Activated CD8-positive, alpha-beta memory T cell treated with anti-CD3 and anti-CD28 coated beads, Interleukin-2, amount 50 U/mL, for 1 hour (primary cell): ENCODE measurements around the gene A3GALT2.

Source experiments
- DNase-seq: peaks from one replicate; pipeline ENCODE4 v3.0.0-alpha.2; 2020; ENCODE audit errors: extremely low read depth

The A3GALT2 gene

DNA sequence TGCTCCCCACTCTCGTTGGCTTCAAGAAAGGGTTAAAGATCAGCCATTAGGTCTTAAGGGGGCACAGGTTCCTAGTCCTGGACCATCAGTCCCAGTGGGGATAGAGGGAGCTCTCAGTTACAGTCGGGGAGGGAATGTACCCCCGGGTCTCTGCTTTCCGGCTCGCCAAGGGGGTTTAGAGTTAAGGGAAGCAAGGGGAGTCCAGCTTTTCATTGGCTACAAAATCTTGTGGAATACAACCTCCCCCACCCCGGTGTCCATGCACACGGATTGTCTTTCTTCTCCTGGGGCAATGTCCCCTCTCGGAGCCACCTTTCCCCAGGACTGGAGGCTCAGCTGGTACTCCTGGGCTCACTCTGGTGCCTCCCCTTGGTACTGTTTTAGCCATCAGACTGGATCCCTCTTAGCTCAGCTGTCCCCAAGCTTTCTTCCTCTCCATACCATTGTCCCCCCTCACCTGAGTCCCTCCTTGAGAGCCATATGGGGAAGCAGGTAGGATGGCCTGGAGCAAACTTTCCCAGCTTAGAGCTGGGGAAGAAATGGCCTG, at the start of gene A3GALT2:
TSS of gene A3GALT2 (minus strand) at position 480 of the 547 bp plus-strand sequence. CDS start at position 480, 0 bp downstream.
- no peak for DNase-seq

- no peak for DNase-seq
These were observed 49.4 kb upstream of the A3GALT2 start for GRCh38 chr1:33370301-33370700.

DNA sequence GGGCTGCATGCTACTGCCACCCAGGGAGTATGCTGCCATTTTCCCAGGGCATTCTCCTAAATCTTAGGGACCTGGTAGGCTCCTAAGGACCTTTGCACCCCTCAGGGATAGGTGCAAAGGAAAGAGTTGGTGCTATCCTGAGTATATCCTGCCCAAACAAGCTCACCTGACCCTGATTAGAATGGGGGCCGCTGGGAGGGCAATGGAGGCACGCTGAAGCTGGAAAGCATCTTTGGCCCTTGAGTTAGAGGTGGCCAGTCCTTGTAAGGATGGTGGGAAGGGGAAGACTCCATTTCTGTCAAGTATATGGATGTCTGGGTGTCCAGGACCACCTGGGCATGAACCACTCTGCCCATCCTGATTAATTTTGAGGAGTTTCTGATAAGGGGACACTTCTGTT, 48.9 kb upstream of the A3GALT2 start:
- no peak for DNase-seq

DNA sequence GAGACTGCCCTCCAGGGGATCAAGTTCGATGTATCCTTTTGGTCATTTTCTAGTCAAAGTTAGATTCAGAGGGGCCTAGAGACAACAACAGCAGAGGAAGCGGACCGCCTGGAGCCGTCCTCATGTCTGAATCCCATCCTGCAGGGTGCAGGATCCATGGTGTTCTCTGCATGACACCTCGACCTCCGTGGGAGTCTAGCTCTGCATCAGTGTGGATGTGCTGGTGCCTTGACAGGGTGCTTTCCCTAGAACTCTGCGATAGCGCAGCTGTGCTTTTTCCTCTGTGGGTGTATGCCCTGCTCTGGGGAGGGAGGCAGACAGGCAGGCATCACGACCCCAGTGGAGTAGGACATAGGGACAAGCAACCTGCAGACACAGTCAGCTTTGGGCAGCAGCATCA, 48.2 kb upstream of the A3GALT2 start:
- DNase-seq = no peak

DNA sequence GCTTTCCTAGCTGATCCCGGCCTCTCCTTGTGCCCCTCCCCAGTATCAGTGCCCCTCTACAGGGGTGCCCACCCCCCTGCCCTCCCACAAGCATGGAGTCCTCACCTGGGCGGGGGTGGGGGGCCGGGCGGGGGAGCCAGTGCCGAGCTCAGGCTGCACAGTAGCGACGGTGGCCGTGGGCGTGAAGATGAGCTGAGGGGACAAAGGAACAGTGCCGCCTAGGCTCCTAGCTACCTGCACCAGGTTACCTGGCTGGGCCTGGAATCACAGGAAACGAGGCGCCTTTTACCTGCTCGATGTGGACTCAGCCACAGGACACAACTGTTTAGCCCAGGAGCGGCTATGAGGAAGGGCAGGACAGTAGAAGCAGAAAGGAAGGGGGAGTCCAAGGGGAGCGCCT, 47.5 kb upstream of the A3GALT2 start:
- DNase-seq = no peak

DNA sequence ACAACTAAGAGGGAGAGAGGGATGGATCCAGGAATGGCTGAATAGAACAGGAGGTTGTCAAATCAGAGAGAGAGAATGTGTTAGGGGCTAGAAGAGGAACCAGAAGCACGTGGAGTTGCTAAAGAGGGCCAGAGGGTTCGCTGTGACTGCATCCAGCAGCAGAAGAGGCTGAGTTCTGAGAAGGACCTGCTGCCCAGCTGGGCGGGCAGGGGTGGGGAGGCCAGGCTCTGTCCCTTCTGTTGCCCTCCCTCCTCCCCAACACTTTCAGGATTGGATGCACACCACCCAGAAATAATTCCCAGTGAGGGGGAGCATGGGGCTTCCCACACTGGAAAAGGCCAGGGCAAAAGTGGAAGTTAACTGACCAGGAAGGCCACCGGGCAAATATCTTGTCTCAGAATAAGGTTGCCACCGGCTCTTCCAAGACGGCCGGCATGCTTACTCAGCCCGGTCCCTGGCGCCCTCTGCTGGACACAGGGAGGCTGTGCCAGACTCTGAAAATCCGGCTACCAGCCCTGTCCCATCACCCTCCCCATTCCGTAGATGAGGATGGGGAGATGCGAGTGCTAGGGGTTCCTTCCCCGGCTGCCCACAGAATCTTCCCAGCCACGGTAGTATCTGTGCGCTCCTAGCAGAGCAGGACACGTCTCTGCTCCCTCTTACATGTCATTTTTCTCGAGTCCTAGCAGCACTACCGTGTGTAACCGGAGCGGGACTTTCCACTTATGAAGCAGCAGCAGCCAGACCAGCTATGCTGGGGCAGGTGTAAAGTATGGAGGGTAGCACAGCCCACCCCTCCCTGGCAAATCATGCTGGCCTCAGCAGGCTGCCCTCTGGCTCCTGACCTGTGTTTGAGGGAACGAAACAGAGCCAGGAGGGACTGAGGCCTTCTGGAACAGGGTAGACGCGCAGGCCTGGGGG, 46.8 kb upstream of the A3GALT2 start:
- DNase-seq = peak; percentile 66

DNA sequence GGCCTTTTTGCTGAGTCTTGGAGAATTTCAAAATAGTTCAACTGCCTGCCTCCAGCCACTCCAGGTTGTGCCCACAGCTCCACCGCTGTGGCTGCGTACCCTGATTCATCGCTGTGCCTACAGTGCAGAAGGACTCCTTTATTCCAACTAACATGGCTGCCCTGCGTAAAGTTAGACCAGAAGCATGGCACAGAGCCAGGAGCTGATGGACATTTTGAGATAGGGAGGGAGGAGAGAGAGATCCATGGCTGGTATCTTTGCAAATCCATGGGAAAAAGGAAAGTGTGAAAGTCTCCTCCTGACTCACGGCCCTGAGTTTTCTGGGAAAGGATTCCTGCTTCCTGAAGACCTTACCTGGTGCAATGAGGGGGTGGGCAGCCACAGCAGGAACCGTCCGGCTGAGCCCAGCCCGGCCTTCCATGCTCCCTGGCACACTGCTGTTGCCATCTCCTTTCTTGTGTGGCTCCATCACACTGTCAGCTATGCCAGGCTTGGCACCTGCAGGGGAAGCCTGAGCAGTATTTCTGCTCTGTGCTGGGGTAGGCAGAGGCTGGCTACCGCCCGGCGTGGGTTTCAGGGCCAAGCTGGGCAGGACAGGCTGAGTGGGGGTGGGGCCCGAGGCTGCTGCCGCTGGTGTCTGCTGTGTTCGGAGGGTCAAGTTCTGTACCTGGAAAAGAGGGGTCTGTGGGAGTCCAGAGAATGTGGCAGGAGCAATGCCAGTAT, 46.0 kb upstream of the A3GALT2 start:
- no peak for DNase-seq

DNA sequence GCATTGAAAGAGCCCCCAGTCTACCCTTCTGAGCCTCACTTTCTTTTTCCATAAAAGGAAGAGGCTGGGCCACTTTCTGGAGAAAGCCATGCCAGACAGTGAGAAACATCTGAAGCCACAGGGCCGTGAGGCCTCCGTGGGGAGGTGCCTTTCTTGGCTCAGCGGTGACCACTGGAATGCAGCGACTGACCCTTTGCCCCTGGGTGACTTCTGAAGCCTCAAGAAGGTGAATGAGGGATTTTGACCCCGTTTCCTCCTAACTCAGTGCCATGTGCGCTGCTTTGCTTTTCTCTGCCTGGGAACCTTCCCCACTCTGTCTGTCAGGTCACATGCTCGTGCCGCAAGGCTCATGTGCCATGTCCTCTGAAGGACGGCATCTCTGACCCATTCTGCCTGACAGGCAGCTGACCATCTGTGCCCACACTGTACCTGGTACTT, 44.7 kb upstream of the A3GALT2 start:
- DNase-seq = no peak

GRCh38 chr1:33364565-33364918, 43.6 kb upstream of the A3GALT2 start:
- DNase-seq = no peak

DNA sequence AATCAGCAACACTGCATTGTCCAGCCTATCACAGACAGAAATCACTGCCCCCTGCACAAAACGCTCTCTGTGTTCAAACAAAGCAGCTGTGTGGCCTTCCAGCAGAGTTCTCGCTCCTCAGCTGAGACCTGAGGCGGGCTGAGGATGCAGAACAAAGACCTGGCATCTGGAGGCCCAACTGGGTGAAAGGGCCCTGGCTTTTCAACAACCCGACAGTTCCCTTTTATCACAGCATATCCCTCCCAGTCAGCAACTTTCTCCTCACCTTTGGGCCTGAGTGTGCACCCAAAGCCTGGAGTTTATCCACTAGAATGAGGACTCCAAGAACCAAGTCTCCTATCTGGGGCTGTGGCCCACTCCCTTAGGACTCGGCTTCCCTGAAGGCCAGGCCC, 42.6 kb upstream of the A3GALT2 start:
- DNase-seq = no peak

- DNase-seq = no peak
These were observed 42.1 kb upstream of the A3GALT2 start for GRCh38 chr1:33363021-33363420.

GRCh38 chr1:33361532-33362235, 40.8 kb upstream of the A3GALT2 start:
- no peak for DNase-seq

- no peak for DNase-seq
These were observed 39.5 kb upstream of the A3GALT2 start for GRCh38 chr1:33360367-33360766.

- DNase-seq = no peak
These were observed 39.0 kb upstream of the A3GALT2 start for GRCh38 chr1:33359931-33360330.

DNA sequence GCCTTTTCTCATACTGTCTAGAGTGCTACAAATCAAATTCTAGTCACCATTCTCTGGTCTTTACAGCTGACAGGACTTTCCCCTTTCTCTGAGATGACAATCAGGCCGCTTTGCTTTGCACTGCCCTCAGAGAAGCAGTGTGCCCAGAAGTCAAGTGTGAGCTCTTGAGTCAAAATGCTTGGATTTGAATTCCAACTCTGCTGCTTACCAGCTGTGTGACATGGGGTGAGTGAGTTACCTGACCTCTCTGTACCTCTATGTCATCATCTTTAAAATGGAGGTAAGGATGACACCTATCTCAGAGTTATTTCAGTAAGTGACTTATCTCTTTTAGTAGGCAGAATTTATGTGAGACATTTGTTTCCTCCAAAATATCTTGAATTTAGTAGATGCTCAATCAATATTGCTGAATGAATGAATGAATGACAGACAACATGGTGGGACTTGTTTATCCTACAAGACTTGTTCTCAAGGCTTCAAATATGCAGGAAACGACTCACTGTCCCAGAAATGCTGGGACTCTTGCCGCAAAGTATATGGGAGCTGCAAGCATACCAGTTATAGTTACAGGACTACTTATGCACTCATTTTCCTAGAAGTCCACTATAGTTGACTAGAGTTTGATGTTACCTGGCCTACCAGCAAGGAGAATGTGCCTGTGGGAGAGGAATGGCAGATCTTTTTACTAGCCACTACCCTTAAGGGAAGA, 38.1 kb upstream of the A3GALT2 start:
- no peak for DNase-seq

GRCh38 chr1:33358114-33358794, 37.4 kb upstream of the A3GALT2 start:
- no peak for DNase-seq

- no peak for DNase-seq
These were observed 36.2 kb upstream of the A3GALT2 start for GRCh38 chr1:33357099-33357498.

GRCh38 chr1:33354707-33355316, 33.9 kb upstream of the A3GALT2 start:
- no peak for DNase-seq

DNA sequence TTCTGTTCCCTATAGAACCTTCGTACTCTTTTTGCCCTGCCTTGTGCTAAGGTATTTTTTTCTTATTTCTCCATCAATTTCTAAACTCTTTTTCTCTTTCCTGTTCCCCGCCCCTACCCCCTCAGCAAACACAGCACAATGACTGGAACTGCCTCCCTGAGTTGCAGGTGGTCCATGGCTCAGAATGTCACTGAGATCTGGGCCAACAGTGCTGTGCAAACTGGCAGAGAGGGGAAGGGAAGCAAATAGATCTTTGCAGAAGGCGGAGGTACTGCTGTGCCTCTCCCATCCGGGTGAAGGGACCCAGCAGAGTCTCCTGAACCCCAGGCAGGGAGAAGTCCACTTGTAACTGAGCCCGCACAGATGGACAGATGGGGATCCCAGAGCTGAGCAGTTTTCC, 32.6 kb upstream of the A3GALT2 start:
- no peak for DNase-seq

DNA sequence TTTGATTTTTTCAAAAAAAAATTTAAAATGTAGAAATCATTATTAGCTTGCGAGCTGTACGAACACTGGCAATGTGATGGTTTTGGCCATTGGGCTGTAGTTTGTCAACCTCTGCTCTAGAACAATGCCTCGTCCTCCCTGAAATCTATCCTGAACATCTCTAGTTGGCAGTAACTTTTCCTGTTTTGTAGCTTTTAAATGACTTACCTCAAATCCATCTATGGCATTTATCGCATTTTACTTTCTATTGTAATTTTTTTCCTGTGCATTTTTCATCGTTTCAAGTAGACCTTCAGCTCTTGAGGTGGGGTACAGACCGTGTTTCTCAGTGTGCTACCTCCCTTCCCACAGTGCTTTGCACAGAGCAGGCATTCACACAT, 30.4 kb upstream of the A3GALT2 start:
- DNase-seq = no peak
